GM18907 (cell line): Measurements from ENCODE around the gene IQCH.
"Not testable (repeated sequence)": the region's sequence is repeated elsewhere in the genome, so short reads cannot be mapped to it uniquely, and the experiment has no call there.

ENCODE experiments used
- ATAC-seq: cut with Tn5 transposase; IDR thresholded peaks from one replicate; pipeline ENCODE4 v1.9.1; 2021; ENCODE audit warnings: mild to moderate bottlenecking, moderate library complexity; ENCODE audit not compliant: unreplicated experiment

Gene IQCH

GRCh38 chr15:67433495-67434099, 179.0 kb downstream of the IQCH start:
- no peak for ATAC-seq

- not testable (repeated sequence) for ATAC-seq
These were observed 182.0 kb downstream of the IQCH start for GRCh38 chr15:67436351-67437250.

DNA sequence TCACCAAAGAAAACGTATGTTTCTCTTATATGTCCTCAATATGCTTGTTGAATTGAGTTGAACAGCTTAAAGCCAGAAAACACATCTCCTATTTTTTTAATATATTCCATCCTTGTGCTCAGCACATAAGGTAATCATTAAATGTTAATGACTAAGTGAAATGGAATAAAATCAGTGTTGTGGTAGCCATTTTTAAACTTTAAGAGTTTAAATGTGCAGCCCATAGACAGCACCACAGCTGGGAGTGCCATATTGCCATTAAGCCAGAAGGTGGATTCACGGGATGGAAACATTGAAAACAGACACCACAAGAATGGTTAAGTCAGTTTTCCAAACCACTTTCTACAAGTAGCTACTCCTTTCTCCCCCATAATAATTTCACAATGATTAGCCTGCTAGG, 189.5 kb downstream of the IQCH start:
- ATAC-seq, result no peak

- ATAC-seq, result no peak
These were observed 191.9 kb downstream of the IQCH start for GRCh38 chr15:67446449-67446848.

DNA sequence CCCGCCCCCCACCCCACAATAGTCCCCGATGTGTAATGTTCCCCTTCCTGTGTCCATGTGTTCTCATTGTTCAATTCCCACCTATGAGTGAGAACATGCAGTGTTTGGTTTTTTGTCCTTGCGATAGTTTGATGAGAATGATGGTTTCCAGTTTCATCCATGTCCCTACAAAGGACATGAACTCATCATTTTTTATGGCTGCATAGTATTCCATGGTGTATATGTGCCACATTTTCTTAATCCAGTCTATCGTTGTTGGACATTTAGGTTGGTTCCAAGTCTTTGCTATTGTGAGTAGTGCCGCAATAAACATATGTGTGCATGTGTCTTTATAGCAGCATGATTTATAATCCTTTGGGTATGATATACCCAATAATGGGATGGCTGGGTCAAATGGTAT, 193.8 kb downstream of the IQCH start:
- not testable (repeated sequence) for ATAC-seq

- not testable (repeated sequence) for ATAC-seq
These were observed 199.1 kb downstream of the IQCH start for GRCh38 chr15:67453703-67454102.

GRCh38 chr15:67456677-67457529, 202.3 kb downstream of the IQCH start:
- ATAC-seq, result peak; percentile 54

DNA sequence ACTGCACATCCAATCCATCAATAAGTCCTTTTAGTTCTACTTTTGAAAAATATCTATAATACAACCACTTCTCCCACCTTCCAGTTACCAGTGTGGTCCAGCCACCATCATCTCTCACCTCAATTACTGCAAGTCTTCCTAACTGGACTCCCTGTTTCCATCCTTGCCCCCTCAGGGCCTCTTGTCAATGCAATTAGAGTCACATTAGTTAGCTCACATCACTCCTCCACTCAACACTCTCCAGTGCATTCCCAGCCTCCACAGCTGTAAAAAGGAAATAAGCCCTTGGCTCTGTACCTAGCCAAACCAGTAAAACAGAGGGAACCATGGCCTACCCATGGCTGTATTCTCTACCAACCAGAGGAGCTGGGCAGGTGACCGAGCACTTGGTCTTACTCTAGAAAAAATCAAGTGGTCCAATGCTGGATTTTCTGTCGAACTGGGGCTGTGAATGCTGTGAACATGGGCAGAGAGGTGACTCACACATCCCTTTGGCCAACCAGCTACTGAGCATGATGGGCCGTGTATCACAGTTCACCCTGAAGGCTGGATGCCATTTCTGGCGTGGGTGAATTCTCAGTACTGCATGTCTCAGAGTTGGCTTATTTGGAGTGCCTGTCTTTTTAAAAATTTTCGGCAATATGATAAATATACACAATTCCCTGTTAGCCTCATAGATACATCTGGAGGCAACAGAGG, 203.9 kb downstream of the IQCH start:
- ATAC-seq, result no peak

- no peak for ATAC-seq
These were observed 205.9 kb downstream of the IQCH start for GRCh38 chr15:67460521-67460920.

DNA sequence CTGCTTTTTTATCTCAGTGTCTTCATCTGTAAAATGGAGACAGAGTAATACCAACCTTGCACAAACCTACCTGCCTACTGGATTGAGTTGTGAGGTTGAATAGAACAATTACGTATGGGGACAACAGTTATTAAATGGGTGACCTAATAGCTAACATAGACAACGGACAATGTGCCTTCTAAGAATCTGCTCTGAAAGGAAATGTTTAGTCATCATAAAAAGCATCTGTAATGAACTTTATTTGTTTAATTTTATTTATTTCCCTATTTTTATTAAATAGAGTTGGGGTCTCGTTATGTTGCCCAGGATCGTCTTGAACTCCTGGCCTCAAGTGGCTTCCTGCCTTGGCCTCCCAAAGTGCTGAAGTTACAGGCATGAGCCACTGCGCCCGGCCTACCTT, 207.1 kb downstream of the IQCH start:
- no peak for ATAC-seq

GRCh38 chr15:67462875-67463274, 208.3 kb downstream of the IQCH start:
- no peak for ATAC-seq

GRCh38 chr15:67463488-67463887, 208.9 kb downstream of the IQCH start:
- ATAC-seq, result no peak

DNA sequence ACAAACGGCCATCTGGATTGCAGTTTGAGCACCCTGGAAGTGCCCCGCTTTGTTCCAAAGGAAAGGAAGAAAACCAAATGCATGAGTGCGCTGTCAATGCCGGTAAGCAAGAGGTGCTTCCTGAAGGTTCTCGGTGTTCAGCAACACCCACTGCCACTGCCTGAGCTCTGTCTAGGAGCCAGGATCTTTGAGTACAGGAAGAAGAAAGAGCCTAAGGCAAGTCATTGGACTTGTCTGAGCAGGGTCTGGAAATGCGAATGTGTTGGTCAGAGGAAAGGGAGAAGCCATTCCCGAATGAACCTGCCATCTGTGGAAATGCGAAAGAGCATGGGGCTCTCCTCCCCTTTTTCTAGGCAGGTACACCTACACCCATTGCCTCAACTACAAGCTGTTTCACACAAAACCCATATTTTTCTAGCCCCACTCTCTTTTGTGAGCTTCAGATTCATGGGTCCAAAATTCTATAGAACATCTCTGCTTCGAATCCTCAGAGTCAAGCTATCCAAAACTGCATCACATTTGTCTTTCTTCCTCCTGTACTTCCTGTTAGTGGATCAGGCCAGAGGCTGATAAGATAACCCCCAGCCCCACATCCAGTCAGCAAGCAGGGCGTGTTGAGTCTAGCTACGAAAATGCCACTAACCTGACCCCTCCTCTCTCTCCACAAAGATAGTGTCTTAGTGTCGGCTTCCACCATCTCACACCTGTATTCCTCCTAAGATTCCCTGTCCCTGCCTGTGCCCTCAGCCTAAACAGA, 210.8 kb downstream of the IQCH start:
- no peak for ATAC-seq

GRCh38 chr15:67468416-67468815, 213.8 kb downstream of the IQCH start:
- no peak for ATAC-seq

- ATAC-seq, result no peak
These were observed 215.1 kb downstream of the IQCH start for GRCh38 chr15:67469680-67470079.

- no peak for ATAC-seq
These were observed 218.4 kb downstream of the IQCH start for GRCh38 chr15:67472957-67473356.

- ATAC-seq, result no peak
These were observed 220.0 kb downstream of the IQCH start for GRCh38 chr15:67474405-67475110.

DNA sequence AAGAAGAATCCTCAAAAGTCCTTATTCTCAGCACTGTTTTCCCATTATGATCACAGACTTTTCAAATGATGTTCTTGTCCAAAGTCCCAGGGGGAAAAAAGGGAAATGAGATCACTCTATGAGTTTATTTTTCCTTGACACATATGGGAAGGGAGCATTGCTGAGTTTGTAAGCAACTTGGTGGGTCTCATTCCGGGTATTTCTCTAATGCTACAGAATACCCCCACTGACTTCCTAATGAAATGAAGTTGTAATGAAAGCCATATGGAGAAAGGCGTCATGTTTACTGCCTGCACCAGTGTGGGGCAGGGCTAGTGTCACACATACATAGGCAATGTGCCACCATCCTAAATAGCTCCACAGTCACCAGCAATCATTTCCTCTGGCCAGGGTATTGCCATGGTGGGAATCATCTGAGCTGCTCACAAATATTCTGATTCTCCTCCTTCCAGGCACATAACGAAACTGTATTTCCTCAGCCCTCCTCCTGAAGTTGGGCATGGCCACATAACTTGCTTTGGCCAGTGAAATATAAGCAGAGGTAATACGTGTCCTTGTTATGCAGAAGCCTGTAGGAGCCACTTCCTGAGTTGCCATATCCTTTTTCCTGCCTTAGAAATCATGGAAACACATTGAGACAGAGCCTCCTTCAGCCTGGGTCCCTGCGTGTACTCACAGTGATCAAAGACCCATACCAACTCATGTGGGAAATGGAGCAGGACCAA, 225.4 kb downstream of the IQCH start:
- ATAC-seq, result no peak

- ATAC-seq, result no peak
These were observed 226.2 kb downstream of the IQCH start for GRCh38 chr15:67480741-67481140.
